CD4-positive, CD25-positive, alpha-beta regulatory T cell (primary cell): ENCODE measurements around the gene MRAP. TPM values are rescaled to one million over a fixed set of nuclear protein-coding genes. Genes with fewer than 3 reads are reported as not detected.

Source experiments
- ATAC-seq, 2 donors: fragments of 150-1000 bp; cut with Tn5 transposase; one replicate each; pipeline ENCODE4 v1.10.0; 2021; ENCODE audit warnings: low read depth in 2 of 2, moderate number of reproducible peaks in 2 of 2, moderate library complexity in 1 of 2
- DNase-seq, 3 donors: peaks; one replicate each; pipeline versions ENCODE4 v3.0.0 to v3.0.0-alpha.2; 2012 to 2022; ENCODE audit warnings: mixed read lengths in 1 of 3
- H3K27ac ChIP-seq: one replicate; pipeline ENCODE4 v1.7.0; 2013; ENCODE audit warnings: mild to moderate bottlenecking, low read length; ENCODE audit not compliant: insufficient read depth, poor library complexity, severe bottlenecking
- H3K27me3 ChIP-seq: one replicate; pipeline ENCODE4 v1.7.0; 2013; ENCODE audit warnings: low read length; ENCODE audit not compliant: control insufficient read depth, insufficient read depth
- H3K36me3 ChIP-seq: one replicate; pipeline ENCODE4 v1.7.0; 2013; ENCODE audit warnings: mild to moderate bottlenecking, low read length, moderate library complexity; ENCODE audit not compliant: control insufficient read depth, insufficient read depth
- H3K4me1 ChIP-seq: 2 replicates; pipeline ENCODE4 v1.7.0; 2013; ENCODE audit warnings: mild to moderate bottlenecking, low read length; ENCODE audit not compliant: insufficient read depth, control insufficient read depth, poor library complexity, severe bottlenecking
- H3K4me3 ChIP-seq: one replicate; pipeline ENCODE4 v1.7.0; 2013; ENCODE audit warnings: low read depth, mild to moderate bottlenecking, low read length, moderate library complexity
- H3K9me3 ChIP-seq, 2 experiments: 1 replicate in 1 of 2; 2 replicates in 1 of 2; pipeline ENCODE4 v1.7.0; 2013; ENCODE audit warnings: low read length in 2 of 2, mild to moderate bottlenecking in 1 of 2, moderate library complexity in 1 of 2; ENCODE audit not compliant: control insufficient read depth in 2 of 2
- H3K27ac Mint-ChIP-seq, 3 donors: one replicate each; pipeline ENCODE4 v1.8.0; 2020 to 2022; ENCODE audit warnings: mild to moderate bottlenecking in 3 of 3, mixed read lengths in 3 of 3, moderate library complexity in 2 of 3
- H3K27me3 Mint-ChIP-seq: one replicate; pipeline ENCODE4 v1.8.0; 2022; ENCODE audit warnings: mild to moderate bottlenecking, mixed read lengths
- H3K36me3 Mint-ChIP-seq: one replicate; pipeline ENCODE4 v1.8.0; 2020; ENCODE audit warnings: mixed read lengths
- H3K4me1 Mint-ChIP-seq, 4 donors: one replicate each; pipeline ENCODE4 v1.8.0; 2020 to 2022; ENCODE audit warnings: mixed read lengths in 4 of 4, mild to moderate bottlenecking in 1 of 4
- H3K4me3 Mint-ChIP-seq, 4 donors: one replicate each; pipeline ENCODE4 v1.8.0; 2020 to 2022; ENCODE audit warnings: mild to moderate bottlenecking in 4 of 4, mixed read lengths in 4 of 4, moderate library complexity in 3 of 4
- H3K9me3 Mint-ChIP-seq, 7 donors: one replicate each; pipeline ENCODE4 v1.8.0; 2020 to 2022; ENCODE audit warnings: mixed read lengths in 7 of 7, mild to moderate bottlenecking in 3 of 7, moderate library complexity in 2 of 7
- polyA plus RNA-seq, 4 donors: library from polyadenylated mRNA; unstranded; fragments of 300-500 nt; fragmentation: Illumina TruSeq; gene quantifications; one replicate each; pipeline ENCODE4 v1.2.3, GENCODE V29; 2021
- total RNA-seq: library from RNA; stranded (reverse); gene quantifications from one replicate; pipeline ENCODE4 v1.2.3, GENCODE V29; 2022

MRAP gene
- total and polyA plus RNA-seq, 5 donors from 2014 or later: not detected

DNA sequence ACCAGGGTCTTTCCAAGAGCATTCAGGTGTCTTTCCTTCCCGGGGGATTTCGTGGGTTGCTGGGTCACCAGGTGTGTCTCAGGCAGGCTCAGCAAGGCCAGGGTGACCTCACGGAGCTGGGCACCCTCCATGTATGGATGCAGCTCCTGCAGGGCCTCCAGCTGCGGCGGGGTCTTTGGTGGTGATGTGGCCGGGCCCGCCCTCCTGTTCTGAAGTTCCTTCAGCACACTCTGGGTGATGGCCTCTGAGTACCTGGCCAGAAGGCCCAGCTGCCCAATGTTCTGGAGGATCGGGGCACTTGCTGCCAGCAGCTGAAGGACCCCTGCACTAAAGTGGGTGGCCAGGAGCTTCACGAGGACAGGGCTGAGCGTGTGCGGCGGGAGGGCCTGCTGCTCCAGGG lies 48.7 kb downstream of the MRAP start:
- no peak overlapping the region for H3K27ac Mint-ChIP-seq
- peaks cover 71% of the 10 kb centered on the region for H3K36me3 Mint-ChIP-seq
- Histone ChIP-seq H3K9me3 (peaks cover 18% of the 10 kb centered on the region in 2 experiments), H3K36me3 (peaks cover 97% of the 10 kb centered on the region), H3K4me1 (no peaks in the 10 kb centered on the region), H3K27me3 (no peaks in the 10 kb centered on the region), H3K4me3 (no peak overlapping the region), H3K27ac (no peak overlapping the region)
- H3K9me3 Mint-ChIP-seq: peaks cover 0 to 16% (median 5%) of the 10 kb centered on the region in 7 donors
- DNase-seq (no peak), ATAC-seq (no peak)
- no peaks in the 10 kb centered on the region for H3K27me3 Mint-ChIP-seq
- H3K4me3 Mint-ChIP-seq: no peak overlapping the region
- H3K4me1 Mint-ChIP-seq: no peaks in the 10 kb centered on the region

GRCh38 chr21:32347977-32348376 lies 49.3 kb downstream of the MRAP start:
- Histone ChIP-seq H3K9me3 (peaks cover 18% of the 10 kb centered on the region in 2 experiments), H3K4me3 (no peak overlapping the region), H3K36me3 (peaks cover 97% of the 10 kb centered on the region), H3K27me3 (no peaks in the 10 kb centered on the region), H3K4me1 (no peaks in the 10 kb centered on the region), H3K27ac (no peak overlapping the region)
- peaks cover 0 to 16% (median 5%) of the 10 kb centered on the region in 7 donors for H3K9me3 Mint-ChIP-seq
- H3K27me3 Mint-ChIP-seq: no peaks in the 10 kb centered on the region
- ATAC-seq (no peak), DNase-seq (no peak)
- no peaks in the 10 kb centered on the region for H3K4me1 Mint-ChIP-seq
- H3K36me3 Mint-ChIP-seq: peaks cover 66% of the 10 kb centered on the region
- H3K27ac Mint-ChIP-seq: no peak overlapping the region
- no peak overlapping the region for H3K4me3 Mint-ChIP-seq

- Histone ChIP-seq H3K27me3 (no peaks in the 10 kb centered on the region), H3K9me3 (peaks cover 14 to 18% of the 10 kb centered on the region in 2 experiments), H3K4me3 (no peak overlapping the region), H3K27ac (no peak overlapping the region), H3K4me1 (no peaks in the 10 kb centered on the region), H3K36me3 (peaks cover 97% of the 10 kb centered on the region)
- no peaks in the 10 kb centered on the region for H3K4me1 Mint-ChIP-seq
- H3K9me3 Mint-ChIP-seq: peaks cover 0 to 12% (median 5%) of the 10 kb centered on the region in 7 donors
- no peak overlapping the region for H3K4me3 Mint-ChIP-seq
- H3K36me3 Mint-ChIP-seq: peaks cover 61% of the 10 kb centered on the region
- ATAC-seq (no peak), DNase-seq (no peak)
- no peaks in the 10 kb centered on the region for H3K27me3 Mint-ChIP-seq
- no peak overlapping the region for H3K27ac Mint-ChIP-seq
These were observed 50.1 kb downstream of the MRAP start for GRCh38 chr21:32348604-32349332.

DNA sequence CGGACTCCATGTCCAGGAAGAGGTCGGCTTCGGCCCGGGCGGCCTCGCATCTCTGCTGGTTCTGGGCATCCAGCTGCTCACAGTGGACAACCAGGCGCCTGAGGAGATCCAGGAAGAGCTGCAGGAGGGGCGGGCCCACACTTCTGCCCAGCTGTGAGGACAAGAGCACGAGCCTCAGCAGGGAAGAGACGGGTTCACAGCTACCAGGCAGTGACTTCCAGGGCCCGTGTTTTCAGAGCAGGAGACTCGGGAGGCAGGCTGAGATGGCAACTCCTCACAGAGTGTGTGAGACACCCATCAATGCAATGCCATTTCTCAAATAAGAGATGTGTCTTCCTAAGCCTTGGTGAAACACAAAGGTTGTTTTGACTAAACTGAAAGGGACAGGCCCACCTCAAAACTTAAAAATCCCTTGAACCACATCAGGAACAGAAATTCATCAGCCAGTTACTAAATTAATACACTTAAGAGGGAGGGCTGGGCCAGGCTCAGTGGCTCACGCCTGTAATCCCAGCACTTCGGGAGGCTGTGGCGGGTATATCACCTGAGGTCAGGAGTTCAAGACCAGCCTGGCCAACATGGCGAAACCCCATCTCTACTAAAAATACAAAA lies 50.8 kb downstream of the MRAP start:
- Mint-ChIP-seq H3K4me3 (no peak overlapping the region), H3K27ac (no peak overlapping the region), H3K36me3 (peaks cover 61% of the 10 kb centered on the region), H3K27me3 (no peaks in the 10 kb centered on the region), H3K9me3 (peaks cover 0 to 7% (median 3%) of the 10 kb centered on the region in 7 donors), H3K4me1 (no peaks in the 10 kb centered on the region)
- Histone ChIP-seq H3K4me3 (no peak overlapping the region), H3K4me1 (no peaks in the 10 kb centered on the region), H3K9me3 (peaks cover 7 to 11% of the 10 kb centered on the region in 2 experiments), H3K27ac (no peak overlapping the region), H3K27me3 (no peaks in the 10 kb centered on the region), H3K36me3 (peaks cover 97% of the 10 kb centered on the region)
- DNase-seq (no peak), ATAC-seq (no peak)

DNA sequence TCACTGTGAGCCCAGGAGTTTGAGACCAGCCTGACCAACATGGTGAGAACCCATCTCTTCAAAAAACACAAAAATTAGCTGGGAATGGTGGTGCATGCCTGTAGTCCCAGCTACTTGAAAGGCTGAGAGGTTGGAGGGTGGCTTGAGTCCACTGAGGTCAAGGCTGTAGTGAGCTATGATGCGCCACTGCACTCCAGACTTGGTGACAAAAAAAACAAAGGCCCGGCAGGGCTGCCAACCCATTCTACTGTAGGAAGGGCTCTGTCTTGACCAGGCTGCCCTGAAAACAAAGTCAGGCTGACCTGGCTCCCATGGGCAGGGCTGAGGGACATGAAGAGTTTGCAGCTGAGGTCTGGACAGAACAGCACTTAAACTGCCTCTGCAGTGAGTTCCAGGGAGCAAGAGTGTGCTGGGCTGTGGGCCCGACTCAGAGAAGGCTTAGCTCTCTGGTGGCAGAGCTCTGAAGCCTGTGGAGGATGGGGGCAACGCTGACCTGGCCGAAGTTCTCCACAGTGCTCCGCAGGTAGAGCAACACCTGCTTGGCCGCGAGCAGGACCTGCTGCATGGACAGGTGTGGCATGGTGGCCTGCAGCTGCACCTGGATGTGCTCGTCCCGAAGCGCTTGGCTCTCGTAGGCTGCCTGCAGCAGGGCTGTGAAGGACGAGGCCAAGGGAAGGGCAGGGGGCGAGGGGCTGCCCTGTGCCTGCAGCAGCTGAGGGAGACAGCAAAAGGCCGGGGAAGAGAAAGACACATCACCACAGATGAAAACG lies 51.7 kb downstream of the MRAP start:
- Histone ChIP-seq H3K36me3 (peaks cover 96% of the 10 kb centered on the region), H3K27ac (no peak overlapping the region), H3K4me3 (no peak overlapping the region), H3K4me1 (no peaks in the 10 kb centered on the region), H3K9me3 (peaks cover 0 to 1% of the 10 kb centered on the region in 2 experiments), H3K27me3 (no peaks in the 10 kb centered on the region)
- Mint-ChIP-seq H3K36me3 (peaks cover 61% of the 10 kb centered on the region), H3K4me3 (no peak overlapping the region), H3K27ac (no peak overlapping the region), H3K9me3 (no peaks in the 10 kb centered on the region), H3K27me3 (no peaks in the 10 kb centered on the region), H3K4me1 (no peaks in the 10 kb centered on the region)
- no peak for ATAC-seq
- no peak for DNase-seq

DNA sequence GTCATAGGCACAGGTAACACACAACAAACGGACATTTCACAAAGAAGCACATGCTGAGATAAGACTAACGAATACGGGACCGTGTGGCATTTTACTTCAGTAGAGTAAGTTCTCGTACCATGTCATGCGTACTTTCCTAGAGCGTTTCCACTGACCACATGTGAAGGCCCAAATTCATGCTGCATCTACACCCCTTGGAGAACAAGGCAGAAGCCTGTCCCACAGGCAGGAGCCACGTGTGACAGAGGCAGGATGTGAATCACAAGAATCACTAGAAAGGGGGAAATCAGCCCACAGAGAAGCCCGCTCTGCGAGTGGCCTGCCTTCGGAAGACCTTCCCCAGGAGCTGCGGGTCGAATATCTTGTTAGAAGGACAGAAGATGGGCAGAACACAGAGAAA lies 52.3 kb downstream of the MRAP start:
- Mint-ChIP-seq H3K4me1 (no peaks in the 10 kb centered on the region), H3K27me3 (no peaks in the 10 kb centered on the region), H3K9me3 (no peaks in the 10 kb centered on the region), H3K36me3 (peaks cover 64% of the 10 kb centered on the region), H3K27ac (no peak overlapping the region), H3K4me3 (no peak overlapping the region)
- DNase-seq: no peak
- Histone ChIP-seq H3K27ac (no peak overlapping the region), H3K36me3 (peaks cover 96% of the 10 kb centered on the region), H3K4me3 (no peak overlapping the region), H3K4me1 (no peaks in the 10 kb centered on the region), H3K27me3 (no peaks in the 10 kb centered on the region), H3K9me3 (no peaks in the 10 kb centered on the region)
- ATAC-seq: no peak

DNA sequence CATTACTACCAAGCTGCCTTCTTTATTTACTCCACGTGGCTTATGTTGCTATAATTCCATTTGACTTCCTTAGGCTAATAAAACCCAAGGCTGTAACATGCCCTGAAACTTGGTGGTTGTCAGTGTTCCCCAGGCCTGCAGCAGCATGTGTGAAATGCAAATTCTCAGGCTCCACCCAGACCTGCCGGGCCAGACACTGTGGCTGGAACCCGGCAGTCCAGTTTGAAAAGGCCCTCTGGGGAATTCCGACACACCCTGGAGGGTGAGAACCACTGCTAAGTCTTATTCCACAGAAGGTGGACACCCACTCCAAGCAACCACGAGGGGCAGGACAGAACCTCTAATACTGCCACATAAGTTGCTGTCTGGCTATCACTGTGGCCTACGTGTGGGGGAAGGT lies 52.8 kb downstream of the MRAP start:
- Mint-ChIP-seq H3K4me1 (no peaks in the 10 kb centered on the region), H3K27ac (no peak overlapping the region), H3K4me3 (no peak overlapping the region), H3K27me3 (no peaks in the 10 kb centered on the region), H3K36me3 (peaks cover 62% of the 10 kb centered on the region), H3K9me3 (no peaks in the 10 kb centered on the region)
- DNase-seq: no peak
- Histone ChIP-seq H3K36me3 (peaks cover 96% of the 10 kb centered on the region), H3K9me3 (no peaks in the 10 kb centered on the region), H3K27me3 (no peaks in the 10 kb centered on the region), H3K27ac (no peak overlapping the region), H3K4me1 (no peaks in the 10 kb centered on the region), H3K4me3 (no peak overlapping the region)
- no peak for ATAC-seq
